LNCaP clone FGC (cell line): ENCODE data around the gene UPF3A.
"Not testable (repeated sequence)": the region's sequence is repeated elsewhere in the genome, so short reads cannot be mapped to it uniquely, and the experiment has no call there.

Experiments
- DNase-seq: peaks from one replicate; pipeline ENCODE4 v3.0.0-alpha.2; 2011; ENCODE audit warnings: low read depth
- H3K4me3 ChIP-seq: 2 replicates; pipeline ENCODE4 v1.5.1; 2011; ENCODE audit warnings: mild to moderate bottlenecking, low read depth, low read length, control low read depth
- CTCF ChIP-seq: IDR thresholded peaks from 2 replicates; pipeline ENCODE4 v1.5.1; 2012; ENCODE audit warnings: mild to moderate bottlenecking; ENCODE audit not compliant: control insufficient read depth, insufficient read depth; ENCODE audit errors: extremely low read depth

UPF3A gene

GRCh38 chr13:114352763-114353162, 71.4 kb downstream of the UPF3A start:
- TF ChIP-seq CTCF, result peak; percentile 53
- not testable (repeated sequence) for H3K4me3 ChIP-seq, DNase-seq

- H3K4me3 ChIP-seq, DNase-seq: not testable (repeated sequence)
Measured at GRCh38 chr13:114353382-114353781, 72.0 kb downstream of the UPF3A start.
